NK-92 (cell line): ENCODE data around the gene FAAH.

Source experiments
- DNase-seq: peaks from one replicate; lab custom pipeline; 2025; ENCODE audit not compliant: unreplicated experiment; lab: John Stamatoyannopoulos, UW

Gene FAAH

GRCh38 chr1:46448109-46448911 is 54.2 kb downstream of the FAAH start:
- no peak for DNase-seq

- no peak for DNase-seq
These were observed 55.4 kb downstream of the FAAH start for GRCh38 chr1:46449223-46450159.

GRCh38 chr1:46450160-46450517 is 56.0 kb downstream of the FAAH start:
- DNase-seq, result no peak

- DNase-seq, result no peak
These were observed 58.1 kb downstream of the FAAH start for GRCh38 chr1:46451948-46452930.

GRCh38 chr1:46452931-46453325 is 58.8 kb downstream of the FAAH start:
- DNase-seq, result no peak

- DNase-seq, result no peak
These were observed 59.3 kb downstream of the FAAH start for GRCh38 chr1:46453449-46453848.

- DNase-seq, result no peak
These were observed 61.8 kb downstream of the FAAH start for GRCh38 chr1:46455951-46456350.

- DNase-seq, result no peak
These were observed 62.4 kb downstream of the FAAH start for GRCh38 chr1:46456411-46456963.

- no peak for DNase-seq
These were observed 63.1 kb downstream of the FAAH start for GRCh38 chr1:46457178-46457577.

- no peak for DNase-seq
These were observed 64.1 kb downstream of the FAAH start for GRCh38 chr1:46458190-46458589.

- no peak for DNase-seq
These were observed 64.7 kb downstream of the FAAH start for GRCh38 chr1:46458846-46459245.

GRCh38 chr1:46459315-46459714 is 65.2 kb downstream of the FAAH start:
- DNase-seq, result no peak

- DNase-seq, result no peak
These were observed 67.1 kb downstream of the FAAH start for GRCh38 chr1:46461017-46461808.

- DNase-seq, result no peak
These were observed 67.8 kb downstream of the FAAH start for GRCh38 chr1:46461809-46462448.
